Measurements from ENCODE around the gene MANF.
A peak's percentile ranks its signal among the peaks of the same experiment; 100 is the strongest.
"Not testable (repeated sequence)": the region's sequence is repeated elsewhere in the genome, so short reads cannot be mapped to it uniquely, and the experiment has no call there.

Gene MANF

GRCh38 chr3:51384726-51385473, at the start of gene MANF:
Gene MANF, plus strand, starts transcription at chr3:51385291. Its CDS starts 52 bp downstream, at chr3:51385343.
- DNase-seq, result peak; percentile 48

- no peak for DNase-seq
These were observed 48.8 kb upstream of the MANF start for GRCh38 chr3:51336261-51336660.

- no peak for DNase-seq
These were observed 47.4 kb upstream of the MANF start for GRCh38 chr3:51337666-51338065.

GRCh38 chr3:51338632-51339031, 46.5 kb upstream of the MANF start:
- DNase-seq, result no peak

GRCh38 chr3:51340013-51340829, 44.9 kb upstream of the MANF start:
- DNase-seq, result no peak

GRCh38 chr3:51340989-51341636, 44.0 kb upstream of the MANF start:
- no peak for DNase-seq

- DNase-seq, result no peak
These were observed 41.0 kb upstream of the MANF start for GRCh38 chr3:51343918-51344687.

GRCh38 chr3:51350751-51351150, 34.3 kb upstream of the MANF start:
- no peak for DNase-seq

- no peak for DNase-seq
These were observed 32.0 kb upstream of the MANF start for GRCh38 chr3:51353131-51353530.

- DNase-seq, result no peak
These were observed 31.4 kb upstream of the MANF start for GRCh38 chr3:51353691-51354090.

GRCh38 chr3:51354172-51354571, 30.9 kb upstream of the MANF start:
- DNase-seq, result no peak

GRCh38 chr3:51354731-51355615, 30.1 kb upstream of the MANF start:
- DNase-seq, result no peak

- DNase-seq, result no peak
These were observed 29.1 kb upstream of the MANF start for GRCh38 chr3:51355891-51356578.

- no peak for DNase-seq
These were observed 27.2 kb upstream of the MANF start for GRCh38 chr3:51357856-51358255.

- DNase-seq, result no peak
These were observed 26.1 kb upstream of the MANF start for GRCh38 chr3:51358981-51359380.

- DNase-seq, result no peak
These were observed 24.3 kb upstream of the MANF start for GRCh38 chr3:51360806-51361205.

GRCh38 chr3:51361746-51362145, 23.3 kb upstream of the MANF start:
- DNase-seq, result no peak

- DNase-seq, result no peak
These were observed 22.6 kb upstream of the MANF start for GRCh38 chr3:51362476-51362875.

- DNase-seq, result not testable (repeated sequence)
These were observed 16.8 kb upstream of the MANF start for GRCh38 chr3:51368276-51368675.

- no peak for DNase-seq
These were observed 13.0 kb upstream of the MANF start for GRCh38 chr3:51371943-51372557.

Data from NCI-H1417 treated with DMSO at 0.1 percent for 48 hours (cell line).